ENCODE measurements around the gene SP7. TPM values are rescaled to one million over a fixed set of nuclear protein-coding genes. Genes with fewer than 3 reads are reported as not detected.
A peak's percentile ranks its signal among the peaks of the same experiment; 100 is the strongest.

Gene SP7
- total and polyA plus RNA-seq, 10 of the 15 experiments (the other 5 are each of a cell fraction or from before 2014, with no cell fraction given), result 0.05 to 0.11 TPM; not detected in 8

GRCh38 chr12:53300187-53300586 lies 36.0 kb downstream of the SP7 start:
- in situ Hi-C loops (cut with MboI) (no loop called here), intact Hi-C loops (cut with micrococcal nuclease; ENCODE audit: unreplicated experiment) (no loop called here)
- FAIRE-seq (no peak), ATAC-seq (no peak), DNase-seq (ENCODE audit: low read depth, low spot score) (no peak)
- Histone ChIP-seq H3K36me3 (ENCODE audit: control insufficient read depth in 2 of 2, insufficient read depth in 2 of 2, low read length in 1 of 2) (peaks cover 1 to 9% of the 10 kb centered on the region in 2 experiments; a peak in 3 of 4 replicates), H3K79me2 (ENCODE audit: control insufficient read depth, insufficient read depth, low read length) (peaks cover 31% of the 10 kb centered on the region), H3K4me3 (peak overlapping the region; percentile 88), H2AFZ (ENCODE audit: control insufficient read depth, low read depth, low read length) (peak overlapping the region; percentile 76), H3K9me3 (replicated peaks; ENCODE audit: control insufficient read depth, insufficient read depth, low read length) (no peaks in the 10 kb centered on the region), H3K27ac (ENCODE audit: control insufficient read depth, insufficient read depth) (peak overlapping the region; percentile 64), H3K9ac (ENCODE audit: control insufficient read depth, insufficient read depth, low read length) (peak overlapping the region; percentile 84), H3K4me1 (ENCODE audit: control insufficient read depth, insufficient read depth, low read length) (peaks cover 25% of the 10 kb centered on the region), H3K27me3 (replicated peaks in 1 of 2; ENCODE audit: control insufficient read depth in 2 of 2, insufficient read depth in 2 of 2, low read length in 1 of 2) (no peaks in the 10 kb centered on the region), H4K20me1 (ENCODE audit: control insufficient read depth, insufficient read depth) (no peaks in the 10 kb centered on the region; the same call in 1 of the 2 replicates), H3K4me2 (ENCODE audit: control insufficient read depth, insufficient read depth) (peak overlapping the region; percentile 90)
- SMC1A ChIA-PET (ENCODE audit: uncharacterized antibody, unreplicated experiment), result interaction anchor here (4.0 kb wide), 1 partner anchor 22 kb away, joined by 46 read pairs; the partner anchor contains the start of gene AAAS
- no TSS peak for BruUV-seq (replicated peaks)
- RAD21 ChIA-PET (ENCODE audit: unreplicated experiment), result interaction anchor here (1.0 to 6.2 kb wide), 4 partner anchors 20 to 91 kb away, joined by 5 to 43 read pairs (median 10); partner anchors contain the start of gene AAAS
- POLR2A ChIA-PET, result interaction anchor here (4.4 kb wide), 1 partner anchor 21 kb away, joined by 42 read pairs; the partner anchor contains the start of gene AAAS
- TF ChIP-seq POLR2AphosphoS5 (IDR thresholded peaks at IDR 0.05; ENCODE audit: low read length) (no peak), SMAD5 (IDR thresholded peaks at IDR 0.05; ENCODE audit: low read depth) (no peak)
- TF ChIP-seq, protein P1, sequence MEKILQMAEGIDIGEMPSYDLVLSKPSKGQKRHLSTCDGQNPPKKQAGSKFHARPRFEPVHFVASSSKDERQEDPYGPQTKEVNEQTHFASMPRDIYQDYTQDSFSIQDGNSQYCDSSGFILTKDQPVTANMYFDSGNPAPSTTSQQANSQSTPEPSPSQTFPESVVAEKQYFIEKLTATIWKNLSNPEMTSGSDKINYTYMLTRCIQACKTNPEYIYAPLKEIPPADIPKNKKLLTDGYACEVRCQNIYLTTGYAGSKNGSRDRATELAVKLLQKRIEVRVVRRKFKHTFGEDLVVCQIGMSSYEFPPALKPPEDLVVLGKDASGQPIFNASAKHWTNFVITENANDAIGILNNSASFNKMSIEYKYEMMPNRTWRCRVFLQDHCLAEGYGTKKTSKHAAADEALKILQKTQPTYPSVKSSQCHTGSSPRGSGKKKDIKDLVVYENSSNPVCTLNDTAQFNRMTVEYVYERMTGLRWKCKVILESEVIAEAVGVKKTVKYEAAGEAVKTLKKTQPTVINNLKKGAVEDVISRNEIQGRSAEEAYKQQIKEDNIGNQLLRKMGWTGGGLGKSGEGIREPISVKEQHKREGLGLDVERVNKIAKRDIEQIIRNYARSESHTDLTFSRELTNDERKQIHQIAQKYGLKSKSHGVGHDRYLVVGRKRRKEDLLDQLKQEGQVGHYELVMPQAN (conservative IDR thresholded peaks at IDR 0.05), result no peak
- CTCF ChIA-PET, result interaction anchor here (0.8 to 11.9 kb wide), 5 partner anchors 23 to 141 kb away, joined by 3 to 142 read pairs (median 6); partner anchors contain the start of gene AAAS
- WGBS (ENCODE audit: insufficient coverage, insufficient replicate concordance, low lambda C conversion rate, missing lambda C conversion rate), result 21% methylated on average over 12 of the region's 12 CpGs
